GM23338 (cell line): Measurements from ENCODE around the gene ID3. TPM values are rescaled to one million over a fixed set of nuclear protein-coding genes. Genes with fewer than 3 reads are reported as not detected.

ENCODE experiments used
- ATAC-seq: fragments of 200-7000 bp; cut with Tn5 transposase; 3 replicates; pipeline ENCODE4 v1.9.1; 2020
- DNase-seq: peaks from one replicate; pipeline ENCODE4 v3.0.0-alpha.2; 2015; ENCODE audit warnings: low spot score
- H2AFZ ChIP-seq: fragments of 200-600 bp; sonication (generic); 2 replicates; pipeline ENCODE4 v1.8.0; 2016; ENCODE audit warnings: antibody characterized with exemption, mild to moderate bottlenecking, moderate library complexity
- H3F3A ChIP-seq: fragments of 200-600 bp; sonication (generic); replicated peaks from 2 replicates; pipeline ENCODE4 v1.8.0; 2017; ENCODE audit warnings: antibody characterized with exemption, mixed run types, low read depth
- H3K27ac ChIP-seq: fragments of 200-600 bp; sonication (generic); 2 replicates; pipeline ENCODE4 v1.6.1; 2016; ENCODE audit warnings: low read depth
- H3K27me3 ChIP-seq: fragments of 200-600 bp; sonication (generic); 2 replicates; pipeline ENCODE4 v1.8.0; 2016; ENCODE audit warnings: mild to moderate bottlenecking, mixed run types, moderate library complexity; ENCODE audit not compliant: insufficient read depth
- H3K36me3 ChIP-seq: fragments of 200-600 bp; sonication (generic); 2 replicates; pipeline ENCODE4 v1.8.0; 2016; ENCODE audit warnings: mild to moderate bottlenecking; ENCODE audit not compliant: insufficient read depth
- H3K4me1 ChIP-seq: fragments of 200-600 bp; sonication (generic); 2 replicates; pipeline ENCODE4 v1.8.0; 2016; ENCODE audit warnings: mild to moderate bottlenecking, moderate library complexity; ENCODE audit not compliant: insufficient read depth
- H3K4me2 ChIP-seq: fragments of 200-600 bp; sonication (generic); 2 replicates; pipeline ENCODE4 v1.7.1; 2017; ENCODE audit warnings: mixed run types
- H3K4me3 ChIP-seq: fragments of 200-600 bp; sonication (generic); 2 replicates; pipeline ENCODE4 v1.6.1; 2016; ENCODE audit warnings: mixed run types
- H3K79me2 ChIP-seq: fragments of 200-600 bp; sonication (generic); replicated peaks from 2 replicates; pipeline ENCODE4 v1.8.0; 2017; ENCODE audit warnings: mild to moderate bottlenecking; ENCODE audit not compliant: insufficient read depth
- H3K9me2 ChIP-seq: fragments of 200-600 bp; sonication (generic); 2 replicates; pipeline ENCODE4 v1.8.0; 2017; ENCODE audit not compliant: insufficient read depth
- H4K20me1 ChIP-seq: fragments of 200-600 bp; sonication (generic); replicated peaks from 2 replicates; pipeline ENCODE4 v1.8.0; 2017; ENCODE audit warnings: mild to moderate bottlenecking; ENCODE audit not compliant: insufficient read depth
- H3K27ac Mint-ChIP-seq: 2 replicates; pipeline ENCODE4 v1.8.0; 2020; ENCODE audit warnings: inconsistent platforms, mild to moderate bottlenecking, moderate library complexity, mixed read lengths
- H3K27me3 Mint-ChIP-seq: 3 replicates; pipeline ENCODE4 v1.8.0; 2022; ENCODE audit warnings: low read depth, mild to moderate bottlenecking, moderate library complexity, mixed read lengths, inconsistent platforms; ENCODE audit not compliant: insufficient read depth, poor library complexity
- H3K36me3 Mint-ChIP-seq: 3 replicates; pipeline ENCODE4 v1.8.0; 2021; ENCODE audit warnings: low read depth, mild to moderate bottlenecking, inconsistent platforms, moderate library complexity, mixed read lengths
- H3K4me1 Mint-ChIP-seq: 3 replicates; pipeline ENCODE4 v1.8.0; 2020; ENCODE audit warnings: mild to moderate bottlenecking, inconsistent platforms, mixed read lengths
- H3K4me3 Mint-ChIP-seq: 3 replicates; pipeline ENCODE4 v1.8.0; 2021; ENCODE audit warnings: moderate library complexity, mild to moderate bottlenecking, inconsistent platforms, mixed read lengths
- H3K9me3 Mint-ChIP-seq: 3 replicates; pipeline ENCODE4 v1.8.0; 2020; ENCODE audit warnings: moderate library complexity, mild to moderate bottlenecking, inconsistent platforms, mixed read lengths
- CREB1 ChIP-seq: fragments of 250-450 bp; sonication (Bioruptor Pico); IDR thresholded peaks from 2 replicates; pipeline ENCODE4 v1.5.0; 2020; ENCODE audit warnings: low read depth, mild to moderate bottlenecking, moderate library complexity
- ETS1 ChIP-seq: IDR thresholded peaks from 2 replicates; pipeline ENCODE4 v1.6.1; 2016; ENCODE audit warnings: antibody characterized with exemption
- EZH2 ChIP-seq: fragments of 200-600 bp; sonication (generic); IDR thresholded peaks from one replicate; pipeline ENCODE4 v1.8.0; 2017; ENCODE audit warnings: antibody characterized with exemption, mild to moderate bottlenecking, low read depth; ENCODE audit not compliant: unreplicated experiment
- EZH2phosphoT487 ChIP-seq: fragments of 200-600 bp; sonication (generic); IDR thresholded peaks from one replicate; pipeline ENCODE4 v1.8.1; 2018; ENCODE audit warnings: antibody characterized with exemption; ENCODE audit not compliant: unreplicated experiment
- JUNB ChIP-seq: IDR thresholded peaks from one replicate; pipeline ENCODE4 v1.6.1; 2016; ENCODE audit warnings: antibody characterized with exemption; ENCODE audit not compliant: unreplicated experiment
- NANOG ChIP-seq: IDR thresholded peaks from 2 replicates; pipeline ENCODE4 v1.6.1; 2016; ENCODE audit warnings: antibody characterized with exemption, borderline replicate concordance
- POLR2AphosphoS5 ChIP-seq: IDR thresholded peaks from 2 replicates; pipeline ENCODE4 v1.6.1; 2016; ENCODE audit warnings: antibody characterized with exemption, low read depth
- STAT1 ChIP-seq: IDR thresholded peaks from one replicate; pipeline ENCODE4 v1.6.1; 2016; ENCODE audit warnings: antibody characterized with exemption; ENCODE audit not compliant: unreplicated experiment
- ZNF114 ChIP-seq: fragments of 250-450 bp; sonication (Bioruptor Pico); IDR thresholded peaks from 2 replicates; pipeline ENCODE4 v1.5.0; 2020; ENCODE audit warnings: mild to moderate bottlenecking, moderate library complexity
- ZNF331 ChIP-seq: fragments of 250-450 bp; sonication (Bioruptor Pico); IDR thresholded peaks from 2 replicates; pipeline ENCODE4 v1.5.0; 2020; ENCODE audit warnings: low read depth, mild to moderate bottlenecking, moderate library complexity
- polyA plus RNA-seq: library from polyadenylated mRNA; unstranded; fragments of >200 nt; fragmentation: Nextera tagmentation; extraction: Ambion mirVana; gene quantifications from 2 replicates; pipeline ENCODE4 v1.2.1, GENCODE V29; 2016
- total RNA-seq: library from RNA; depleted of rRNA; stranded (reverse); fragments of >200 nt; shearing (Covaris generic); gene quantifications from 2 replicates; pipeline ENCODE4 v1.2.3, GENCODE V29; 2014
- TF ChIP-seq, protein P1 (sequence below): IDR thresholded peaks from one replicate; pipeline ENCODE4 v1.6.1; 2018; ENCODE audit warnings: antibody characterized with exemption; ENCODE audit not compliant: unreplicated experiment

The ID3 gene
- total and polyA plus RNA-seq, 2 experiments from 2014 or later: 164 to 345 TPM

DNA sequence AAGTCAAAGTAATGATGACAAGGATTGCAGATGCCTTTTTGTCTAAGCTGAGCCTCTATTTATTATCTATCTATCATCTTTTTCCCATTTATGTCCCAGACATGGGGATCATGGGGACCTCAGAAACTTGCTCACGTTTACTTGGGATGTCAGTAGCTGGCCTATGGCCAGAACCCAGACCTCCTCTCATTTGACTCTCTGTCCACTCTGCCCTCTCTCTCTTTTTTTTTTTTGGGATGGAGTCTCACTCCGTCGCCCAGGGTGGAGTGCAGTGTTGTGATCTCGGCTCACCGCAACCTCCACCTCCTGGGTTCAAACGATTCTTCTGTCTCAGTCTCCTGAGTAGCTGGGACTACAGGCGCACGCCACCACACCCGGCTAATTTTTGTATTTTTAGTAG, 3.7 kb upstream of the ID3 start (continued):
- TF ChIP-seq, protein P1, sequence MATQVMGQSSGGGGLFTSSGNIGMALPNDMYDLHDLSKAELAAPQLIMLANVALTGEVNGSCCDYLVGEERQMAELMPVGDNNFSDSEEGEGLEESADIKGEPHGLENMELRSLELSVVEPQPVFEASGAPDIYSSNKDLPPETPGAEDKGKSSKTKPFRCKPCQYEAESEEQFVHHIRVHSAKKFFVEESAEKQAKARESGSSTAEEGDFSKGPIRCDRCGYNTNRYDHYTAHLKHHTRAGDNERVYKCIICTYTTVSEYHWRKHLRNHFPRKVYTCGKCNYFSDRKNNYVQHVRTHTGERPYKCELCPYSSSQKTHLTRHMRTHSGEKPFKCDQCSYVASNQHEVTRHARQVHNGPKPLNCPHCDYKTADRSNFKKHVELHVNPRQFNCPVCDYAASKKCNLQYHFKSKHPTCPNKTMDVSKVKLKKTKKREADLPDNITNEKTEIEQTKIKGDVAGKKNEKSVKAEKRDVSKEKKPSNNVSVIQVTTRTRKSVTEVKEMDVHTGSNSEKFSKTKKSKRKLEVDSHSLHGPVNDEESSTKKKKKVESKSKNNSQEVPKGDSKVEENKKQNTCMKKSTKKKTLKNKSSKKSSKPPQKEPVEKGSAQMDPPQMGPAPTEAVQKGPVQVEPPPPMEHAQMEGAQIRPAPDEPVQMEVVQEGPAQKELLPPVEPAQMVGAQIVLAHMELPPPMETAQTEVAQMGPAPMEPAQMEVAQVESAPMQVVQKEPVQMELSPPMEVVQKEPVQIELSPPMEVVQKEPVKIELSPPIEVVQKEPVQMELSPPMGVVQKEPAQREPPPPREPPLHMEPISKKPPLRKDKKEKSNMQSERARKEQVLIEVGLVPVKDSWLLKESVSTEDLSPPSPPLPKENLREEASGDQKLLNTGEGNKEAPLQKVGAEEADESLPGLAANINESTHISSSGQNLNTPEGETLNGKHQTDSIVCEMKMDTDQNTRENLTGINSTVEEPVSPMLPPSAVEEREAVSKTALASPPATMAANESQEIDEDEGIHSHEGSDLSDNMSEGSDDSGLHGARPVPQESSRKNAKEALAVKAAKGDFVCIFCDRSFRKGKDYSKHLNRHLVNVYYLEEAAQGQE: no peak
- no peak for TF ChIP-seq JUNB

GRCh38 chr1:23562137-23562876, 3.0 kb upstream of the ID3 start:
- no peaks in the 10 kb centered on the region for H3K9me2 ChIP-seq
- H3K27me3 ChIP-seq: peaks cover 32% of the 10 kb centered on the region
- H3K9me3 Mint-ChIP-seq: no peaks in the 10 kb centered on the region
- peak; percentile 64 for ATAC-seq
- peaks cover 5% of the 10 kb centered on the region for H4K20me1 ChIP-seq
- H3F3A ChIP-seq: peaks cover 15% of the 10 kb centered on the region
- H3K36me3 Mint-ChIP-seq: peaks cover 15% of the 10 kb centered on the region
- TF ChIP-seq ZNF114 (CRISPR knock-in tag) (no peak), EZH2phosphoT487 (no peak), CREB1 (CRISPR knock-in tag) (peak; percentile 84), ETS1 (no peak), POLR2AphosphoS5 (peak; percentile 57)
- peaks cover 43% of the 10 kb centered on the region for H3K4me1 ChIP-seq
- H3K27ac ChIP-seq: peak overlapping the region; percentile 70
- peak overlapping the region; percentile 11; the same call in 1 of the 2 replicates for H3K4me3 ChIP-seq
- H2AFZ ChIP-seq: no peak overlapping the region
- peaks cover 19% of the 10 kb centered on the region for H3K27me3 Mint-ChIP-seq
- H3K4me2 ChIP-seq: peak overlapping the region; percentile 93
- H3K4me1 Mint-ChIP-seq: peaks cover 56% of the 10 kb centered on the region
- DNase-seq: peak; percentile 96
- H3K36me3 ChIP-seq: peaks cover 4% of the 10 kb centered on the region; the same call in 1 of the 2 replicates
- H3K4me3 Mint-ChIP-seq: peak overlapping the region; percentile 57
- H3K79me2 ChIP-seq: peaks cover 18% of the 10 kb centered on the region
- peak overlapping the region; percentile 89 for H3K27ac Mint-ChIP-seq

- Histone ChIP-seq H3K4me2 (peak overlapping the region; percentile 93), H3K9me2 (no peaks in the 10 kb centered on the region), H2AFZ (no peak overlapping the region), H3K4me1 (peaks cover 48% of the 10 kb centered on the region), H3K27me3 (peaks cover 38% of the 10 kb centered on the region), H3K36me3 (peaks cover 4% of the 10 kb centered on the region; the same call in 1 of the 2 replicates), H3K27ac (peak overlapping the region; percentile 55), H4K20me1 (peaks cover 5% of the 10 kb centered on the region), H3K4me3 (peak overlapping the region; percentile 1; the same call in 1 of the 2 replicates), H3K79me2 (peaks cover 19% of the 10 kb centered on the region), H3F3A (peaks cover 20% of the 10 kb centered on the region)
- ATAC-seq: no peak
- Mint-ChIP-seq H3K9me3 (no peaks in the 10 kb centered on the region), H3K27me3 (peaks cover 18% of the 10 kb centered on the region), H3K4me1 (peaks cover 61% of the 10 kb centered on the region), H3K4me3 (no peak overlapping the region; the same call in 2 of the 3 replicates), H3K36me3 (peaks cover 21% of the 10 kb centered on the region), H3K27ac (no peak overlapping the region)
- DNase-seq: no peak
- TF ChIP-seq ZNF331 (no peak), ETS1 (no peak), ZNF114 (CRISPR knock-in tag) (no peak), EZH2 (no peak), NANOG (no peak), STAT1 (no peak), JUNB (no peak), EZH2phosphoT487 (no peak), CREB1 (CRISPR knock-in tag) (no peak), POLR2AphosphoS5 (no peak)
- TF ChIP-seq, protein P1: no peak
These were observed 2.5 kb upstream of the ID3 start for GRCh38 chr1:23561813-23562100.
